DOHH2 (cell line): ENCODE data around the gene ACP2.
"Not testable (repeated sequence)": the region's sequence is repeated elsewhere in the genome, so short reads cannot be mapped to it uniquely, and the experiment has no call there.

Source experiments
- CTCF ChIP-seq: fragments of 200-600 bp; sonication (generic); IDR thresholded peaks from one replicate; pipeline ENCODE4 v1.5.1; 2014; ENCODE audit warnings: antibody characterized with exemption, mild to moderate bottlenecking, low read depth, low read length; ENCODE audit not compliant: poor library complexity, severe bottlenecking
- EZH2phosphoT487 ChIP-seq: fragments of 200-600 bp; sonication (generic); IDR thresholded peaks from 2 replicates; pipeline ENCODE4 v1.6.1; 2017; ENCODE audit warnings: borderline replicate concordance, mild to moderate bottlenecking, antibody characterized with exemption, low read length, moderate library complexity, mixed read lengths

- not testable (repeated sequence) for TF ChIP-seq CTCF, EZH2phosphoT487
These were observed 57.5 kb downstream of the ACP2 start for GRCh38 chr11:47191137-47191536.
